Spleen (tissue), 11 donors: Measurements from ENCODE around the gene SAP30. TPM values are rescaled to one million over a fixed set of nuclear protein-coding genes. Genes with fewer than 3 reads are reported as not detected.

Experiments used
- DNase-seq: peaks from one replicate; pipeline ENCODE4 v3.0.0-alpha.2; 2020
- H3K27ac ChIP-seq, 8 donors: fragments of 200-600 bp; sonication (generic) in 7 of 8; 1 replicate in 4 of 8; 2 replicates in 4 of 8; pipeline versions ENCODE4 v1.5.0 to v1.8.0; 2016 to 2021; ENCODE audit warnings: inconsistent platforms in 4 of 8, mild to moderate bottlenecking in 4 of 8, moderate library complexity in 1 of 8
- H3K27me3 ChIP-seq, 7 donors: fragments of 200-600 bp; sonication (generic) in 6 of 7; replicated peaks in 1 of 7; 1 replicate in 4 of 7; 2 replicates in 3 of 7; pipeline versions ENCODE4 v1.5.0 to v1.8.0; 2016 to 2021; ENCODE audit warnings: inconsistent platforms in 3 of 7, mild to moderate bottlenecking in 1 of 7
- H3K36me3 ChIP-seq, 6 donors: fragments of 200-600 bp; sonication (generic) in 5 of 6; 1 replicate in 4 of 6; 2 replicates in 2 of 6; pipeline versions ENCODE4 v1.5.0 to v1.8.0; 2016 to 2021; ENCODE audit warnings: inconsistent platforms in 2 of 6
- H3K4me1 ChIP-seq, 6 donors: fragments of 200-600 bp; sonication (generic) in 5 of 6; 1 replicate in 3 of 6; 2 replicates in 3 of 6; pipeline versions ENCODE4 v1.5.0 to v1.8.0; 2016 to 2021; ENCODE audit warnings: inconsistent platforms in 3 of 6
- H3K4me3 ChIP-seq, 8 donors: fragments of 200-600 bp; sonication (generic) in 7 of 8; 1 replicate in 4 of 8; 2 replicates in 4 of 8; pipeline versions ENCODE4 v1.5.0 to v1.8.0; 2016 to 2021; ENCODE audit warnings: inconsistent platforms in 4 of 8, mild to moderate bottlenecking in 4 of 8, moderate library complexity in 2 of 8
- H3K9me3 ChIP-seq, 8 donors: fragments of 200-600 bp; sonication (generic) in 7 of 8; 1 replicate in 4 of 8; 2 replicates in 4 of 8; pipeline versions ENCODE4 v1.5.0 to v1.8.0; 2016 to 2021; ENCODE audit warnings: inconsistent platforms in 4 of 8
- CTCF ChIP-seq, 11 experiments: fragments of 200-600 bp in 7 of 11; fragments of 450-650 bp in 4 of 11; sonication (generic) in 4 of 11; IDR thresholded peaks in 8 of 11; conservative IDR thresholded peaks in 3 of 11; 1 replicate in 7 of 11; 2 replicates in 4 of 11; pipeline versions ENCODE4 v1.4.0 to v1.8.0; 2016 to 2021; ENCODE audit warnings: antibody characterized with exemption in 11 of 11, inconsistent platforms in 4 of 11, mild to moderate bottlenecking in 1 of 11
- POLR2A ChIP-seq, 3 donors: fragments of 450-650 bp; IDR thresholded peaks; one replicate each; pipeline ENCODE4 v1.5.1; 2017; ENCODE audit warnings: antibody characterized with exemption in 3 of 3, mild to moderate bottlenecking in 1 of 3
- POLR2AphosphoS5 ChIP-seq, 3 donors: sonication (generic); formaldehyde crosslinking; IDR thresholded peaks; one replicate each; pipeline ENCODE4 v1.5.1; 2017; ENCODE audit warnings: antibody characterized with exemption in 3 of 3
- WGBS, 5 donors: extraction: QIAGEN DNeasy Blood & Tissue Kit in 3 of 5; methylation state at CpG; one replicate each; pipeline versions ENCODE4 v1.1.5 to v1.1.7; 2013 to 2018; 5-methylcytosine and 5-hydroxymethylcytosine counted together
- intact Hi-C: fragments of 100-400 bp; cut with DNase I; formaldehyde crosslinking; loops from one replicate; pipeline ENCODE4 v1.15.0; 2023; ENCODE audit warnings: low total_unique reads
- polyA plus RNA-seq, 3 donors: library from polyadenylated mRNA; stranded (reverse); fragments of 200-250 nt; gene quantifications; one replicate each; pipeline ENCODE4 v1.2.1, GENCODE V29; 2013
- total RNA-seq, 7 donors: library from RNA; depleted of rRNA in 3 of 7; stranded (reverse); fragments of >200 nt in 3 of 7; fragmentation: NEBNext Ultra II Directional in 4 of 7; extraction: Animal tissue kit (Norgen Biotek cat#: 25700) in 4 of 7; gene quantifications; one replicate each; pipeline versions ENCODE4 v1.1.0 to v1.2.1, GENCODE V29; 2016 to 2021
- donor health status: healthy with polysubstance abuse.
- donor health status: DM: no; HTN: no; CAD: no; lungs with moderate emphysema.
- donor health status: DM: no; HTN: no; CAD: no.
- donor health status: Bipolar disorder and iron deficiency.
- donor health status: healthy.
- donor health status: DM: no; HTN: no; CAD: no.
- donor health status: DM: yes; HTN: yes; CAD: no.

The SAP30 gene
- total and polyA plus RNA-seq, 10 donors, result 2.7 to 43.2 (median 11.9) TPM

GRCh38 chr4:173417833-173418232 lies 47.1 kb downstream of the SAP30 start:
- DNase-seq, result no peak
- Histone ChIP-seq H3K4me3 (no peak overlapping the region), H3K4me1 (peaks cover 3 to 70% (median 28%) of the 10 kb centered on the region in 6 donors), H3K27ac (peak overlapping the region in 3 of 8 donors; percentile 59 to 91 (median 66)), H3K27me3 (no peaks in the 10 kb centered on the region), H3K36me3 (no peaks in the 10 kb centered on the region), H3K9me3 (no peaks in the 10 kb centered on the region)
- TF ChIP-seq POLR2A (IDR thresholded peaks at IDR 0.05), result no peak
- no peak for TF ChIP-seq CTCF (IDR thresholded peaks at IDR 0.05 in 8 of 11, conservative IDR thresholded peaks at IDR 0.05 in 3 of 11)
- TF ChIP-seq POLR2AphosphoS5 (IDR thresholded peaks at IDR 0.05), result no peak
- intact Hi-C loops, result loop anchor here (5.0 kb wide), 2 partner anchors 96 to 406 kb away; no protein-coding TSS in a partner anchor

- no peaks in the 10 kb centered on the region for H3K9me3 ChIP-seq
- 27 to 56% (median 45%) methylated on average over 3 of the region's 3 CpGs for WGBS, 5 donors
- no peak for TF ChIP-seq CTCF (IDR thresholded peaks at IDR 0.05 in 8 of 11, conservative IDR thresholded peaks at IDR 0.05 in 3 of 11)
- no peak for TF ChIP-seq POLR2AphosphoS5 (IDR thresholded peaks at IDR 0.05)
- TF ChIP-seq POLR2A (IDR thresholded peaks at IDR 0.05), result no peak
- peak; percentile 69 for DNase-seq
- peak overlapping the region in 4 of 8 donors; percentile 33 to 91 (median 62) for H3K27ac ChIP-seq
- intact Hi-C loops, result loop anchor here (5.0 kb wide), 2 partner anchors 96 to 406 kb away; no protein-coding TSS in a partner anchor
- no peaks in the 10 kb centered on the region for H3K27me3 ChIP-seq
- H3K4me3 ChIP-seq, result no peak overlapping the region
- no peaks in the 10 kb centered on the region for H3K36me3 ChIP-seq
- H3K4me1 ChIP-seq, result peaks cover 0 to 62% (median 24%) of the 10 kb centered on the region in 6 donors
Measured at GRCh38 chr4:173418639-173419038, 47.9 kb downstream of the SAP30 start.

GRCh38 chr4:173420324-173420752 lies 49.6 kb downstream of the SAP30 start:
- TF ChIP-seq CTCF (IDR thresholded peaks at IDR 0.05 in 8 of 11, conservative IDR thresholded peaks at IDR 0.05 in 3 of 11) (peak in 10 of 11 experiments; percentile 17 to 61 (median 47)), POLR2A (IDR thresholded peaks at IDR 0.05) (no peak)
- Histone ChIP-seq H3K27me3 (no peaks in the 10 kb centered on the region), H3K4me3 (peak overlapping the region in 1 of 8 donors; percentile 2), H3K36me3 (no peaks in the 10 kb centered on the region), H3K4me1 (peaks cover 0 to 47% (median 17%) of the 10 kb centered on the region in 6 donors), H3K9me3 (no peaks in the 10 kb centered on the region), H3K27ac (no peak overlapping the region)
- no peak for DNase-seq
- 45 to 65% (median 56%) methylated on average over 4 of the region's 4 CpGs for WGBS, 5 donors
- intact Hi-C loops, result loop anchor here (10.0 kb wide), 1 partner anchor 74 kb away; no protein-coding TSS in a partner anchor

GRCh38 chr4:173420801-173421200 lies 50.0 kb downstream of the SAP30 start:
- Histone ChIP-seq H3K4me3 (peak overlapping the region in 1 of 8 donors; percentile 2), H3K27me3 (no peaks in the 10 kb centered on the region), H3K4me1 (peaks cover 0 to 48% (median 15%) of the 10 kb centered on the region in 6 donors), H3K9me3 (no peaks in the 10 kb centered on the region), H3K36me3 (no peaks in the 10 kb centered on the region), H3K27ac (no peak overlapping the region)
- TF ChIP-seq POLR2A (IDR thresholded peaks at IDR 0.05) (no peak), POLR2AphosphoS5 (IDR thresholded peaks at IDR 0.05) (no peak)
- intact Hi-C loops, result loop anchor here (10.0 kb wide), 1 partner anchor 74 kb away; no protein-coding TSS in a partner anchor
- DNase-seq, result no peak
- WGBS, 5 donors, result 72 to 89% (median 82%) methylated on average over 2 of the region's 2 CpGs
